Fibroblast of lung (primary cell): ENCODE results near the gene CLGN.

ENCODE experiments used
- EZH2 ChIP-seq: IDR thresholded peaks from 2 replicates; pipeline ENCODE4 v1.5.1; 2012; ENCODE audit warnings: low read length, control low read depth, mild to moderate bottlenecking; ENCODE audit errors: missing control alignments
- TF ChIP-seq, protein P1 (sequence below), 2 donors: IDR thresholded peaks in 1 of 2; conservative IDR thresholded peaks in 1 of 2; 1 replicate in 1 of 2; 2 replicates in 1 of 2; pipeline ENCODE4 v1.5.1; 2011 to 2012; ENCODE audit warnings: low read length in 2 of 2, control low read depth in 1 of 2, inconsistent platforms in 1 of 2, low read depth in 1 of 2, mild to moderate bottlenecking in 1 of 2

DNA sequence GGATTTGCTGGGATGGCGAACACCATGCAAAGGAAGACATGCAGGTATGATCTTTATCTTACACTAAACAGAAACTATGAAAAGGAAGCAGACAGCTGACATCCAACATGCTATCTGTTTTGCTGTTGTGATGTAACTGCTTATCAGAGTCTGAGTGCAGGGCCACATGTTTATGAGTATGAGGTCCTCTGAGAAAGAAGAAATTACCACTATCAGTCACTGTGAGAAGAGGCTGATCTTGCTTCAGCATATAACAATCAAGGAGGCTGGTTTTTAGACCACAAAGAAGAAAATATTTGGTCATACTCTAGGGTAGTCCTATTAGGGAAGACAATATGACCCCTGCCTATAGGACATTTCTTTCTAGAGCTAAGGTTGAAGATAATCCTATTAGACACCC is 18.5 kb downstream of the CLGN start:
- TF ChIP-seq, protein P1, sequence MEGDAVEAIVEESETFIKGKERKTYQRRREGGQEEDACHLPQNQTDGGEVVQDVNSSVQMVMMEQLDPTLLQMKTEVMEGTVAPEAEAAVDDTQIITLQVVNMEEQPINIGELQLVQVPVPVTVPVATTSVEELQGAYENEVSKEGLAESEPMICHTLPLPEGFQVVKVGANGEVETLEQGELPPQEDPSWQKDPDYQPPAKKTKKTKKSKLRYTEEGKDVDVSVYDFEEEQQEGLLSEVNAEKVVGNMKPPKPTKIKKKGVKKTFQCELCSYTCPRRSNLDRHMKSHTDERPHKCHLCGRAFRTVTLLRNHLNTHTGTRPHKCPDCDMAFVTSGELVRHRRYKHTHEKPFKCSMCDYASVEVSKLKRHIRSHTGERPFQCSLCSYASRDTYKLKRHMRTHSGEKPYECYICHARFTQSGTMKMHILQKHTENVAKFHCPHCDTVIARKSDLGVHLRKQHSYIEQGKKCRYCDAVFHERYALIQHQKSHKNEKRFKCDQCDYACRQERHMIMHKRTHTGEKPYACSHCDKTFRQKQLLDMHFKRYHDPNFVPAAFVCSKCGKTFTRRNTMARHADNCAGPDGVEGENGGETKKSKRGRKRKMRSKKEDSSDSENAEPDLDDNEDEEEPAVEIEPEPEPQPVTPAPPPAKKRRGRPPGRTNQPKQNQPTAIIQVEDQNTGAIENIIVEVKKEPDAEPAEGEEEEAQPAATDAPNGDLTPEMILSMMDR (conservative IDR thresholded peaks at IDR 0.05 in 1 of 2, IDR thresholded peaks at IDR 0.05 in 1 of 2; ENCODE audit: low read depth in 1 of 2, low read length in 2 of 2): no peak
- TF ChIP-seq EZH2: no peak
